ENCODE data around the gene RRAGB.

GRCh38 chrX:55759478-55759877 lies 41.9 kb downstream of the RRAGB start:
- TF ChIP-seq CTCF (IDR thresholded peaks at IDR 0.05) (no peak), POLR2A (IDR thresholded peaks at IDR 0.05) (no peak), POLR2AphosphoS5 (IDR thresholded peaks at IDR 0.05) (no peak)

Measured in upper lobe of left lung (tissue), 4 donors.